Kidney tubule cell (primary cell): ENCODE data around the gene DTNB.
"Not testable (repeated sequence)": the region's sequence is repeated elsewhere in the genome, so short reads cannot be mapped to it uniquely, and the experiment has no call there.

ENCODE experiments used
- DNase-seq: peaks from one replicate; pipeline ENCODE4 v3.0.0-alpha.2; 2018; ENCODE audit warnings: low spot score

Gene DTNB

DNA sequence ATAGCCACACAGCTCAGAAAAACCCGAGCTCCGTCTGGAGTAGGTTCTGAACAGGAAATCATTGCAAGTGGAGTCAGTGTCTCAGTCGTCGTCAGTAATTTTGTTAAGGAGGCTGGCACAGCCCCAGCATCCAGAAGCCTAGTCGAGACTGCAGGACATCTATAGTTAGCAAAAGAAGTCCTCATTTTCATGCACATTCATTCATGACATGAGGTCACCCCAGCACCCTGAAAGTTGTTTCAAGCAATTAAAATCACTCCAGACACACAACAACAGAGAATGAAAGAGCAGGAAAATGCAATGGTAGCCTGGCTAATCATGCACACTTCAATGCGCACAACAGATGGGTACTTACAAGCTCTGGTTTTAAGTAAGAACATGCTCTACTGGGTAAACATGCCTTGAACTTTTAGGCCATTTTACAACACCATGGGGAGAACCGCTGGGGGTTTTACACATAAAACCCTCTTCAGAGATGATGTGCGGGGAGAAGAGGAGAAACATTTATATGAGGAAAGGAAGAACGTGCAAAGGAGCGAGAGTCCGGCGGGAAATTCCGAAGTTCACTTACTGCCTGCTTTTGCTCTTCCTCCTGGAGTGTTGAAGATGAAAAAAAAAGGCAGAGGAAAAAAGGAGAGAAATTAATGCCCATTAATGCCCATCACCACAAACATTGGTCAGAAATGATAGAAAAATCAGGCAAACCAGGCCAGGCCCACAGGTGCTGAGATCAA is 254.3 kb downstream of the DTNB start:
- DNase-seq: no peak

- DNase-seq: peak; percentile 13
These were observed 255.5 kb downstream of the DTNB start for GRCh38 chr2:25417715-25418369.

DNA sequence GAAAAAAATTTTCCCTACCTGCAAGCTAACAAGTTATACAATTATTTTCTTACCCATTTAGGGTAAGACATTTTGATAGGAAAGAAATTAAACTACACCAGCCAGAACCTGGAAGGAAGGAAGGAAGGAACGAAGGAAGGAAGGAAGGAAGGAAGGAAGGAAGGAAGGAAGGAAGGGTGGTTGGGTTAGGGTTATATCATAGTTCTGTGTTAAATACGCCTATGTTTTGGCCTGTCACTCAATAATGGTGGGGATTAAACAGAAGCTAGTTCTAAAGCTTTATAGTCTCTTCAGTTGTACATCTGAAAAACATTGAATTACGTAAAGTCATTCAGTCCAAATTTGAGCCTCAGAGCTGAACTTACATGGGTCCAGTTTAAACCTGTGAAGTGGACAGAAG is 256.7 kb downstream of the DTNB start:
- no peak for DNase-seq

- DNase-seq: no peak
These were observed 258.6 kb downstream of the DTNB start for GRCh38 chr2:25414781-25415180.

DNA sequence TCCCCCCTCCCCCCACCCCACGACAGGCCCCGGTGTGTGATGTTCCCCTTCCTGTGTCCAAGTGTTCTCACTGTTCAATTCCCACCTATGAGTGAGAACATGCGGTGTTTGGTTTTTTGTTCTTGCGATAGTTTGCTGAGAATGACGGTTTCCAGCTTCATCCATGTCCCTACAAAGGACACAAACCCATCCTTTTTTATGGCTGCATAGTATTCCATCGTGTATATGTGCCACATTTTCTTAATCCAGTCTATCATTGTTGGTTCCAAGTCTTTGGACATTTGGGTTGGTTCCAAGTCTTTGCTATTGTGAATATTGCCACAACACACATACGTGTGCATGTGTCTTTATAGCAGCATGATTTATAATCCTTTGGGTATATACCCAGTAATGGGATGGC is 260.0 kb downstream of the DTNB start:
- not testable (repeated sequence) for DNase-seq

DNA sequence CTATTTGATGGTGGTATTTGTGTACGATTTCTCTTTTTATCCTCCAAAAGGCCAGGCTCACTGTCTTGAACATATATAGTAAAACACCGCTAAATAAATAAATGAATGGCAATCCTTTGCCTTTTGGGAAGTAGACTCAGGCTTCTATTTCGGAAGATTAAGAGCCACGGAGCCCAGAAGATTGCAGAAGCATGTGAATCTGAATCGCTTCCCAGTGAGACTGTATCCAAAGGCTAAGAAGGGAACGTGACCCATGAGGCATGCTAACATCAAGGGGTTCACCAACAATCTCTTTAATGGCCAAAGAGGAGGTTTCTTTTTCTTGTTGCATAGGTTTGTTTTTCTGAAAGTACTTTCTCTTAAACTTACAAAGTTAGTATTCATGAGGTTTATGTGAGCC is 261.6 kb downstream of the DTNB start:
- DNase-seq: no peak

- no peak for DNase-seq
These were observed 262.1 kb downstream of the DTNB start for GRCh38 chr2:25411281-25411680.

GRCh38 chr2:25410370-25410769 is 263.0 kb downstream of the DTNB start:
- no peak for DNase-seq

DNA sequence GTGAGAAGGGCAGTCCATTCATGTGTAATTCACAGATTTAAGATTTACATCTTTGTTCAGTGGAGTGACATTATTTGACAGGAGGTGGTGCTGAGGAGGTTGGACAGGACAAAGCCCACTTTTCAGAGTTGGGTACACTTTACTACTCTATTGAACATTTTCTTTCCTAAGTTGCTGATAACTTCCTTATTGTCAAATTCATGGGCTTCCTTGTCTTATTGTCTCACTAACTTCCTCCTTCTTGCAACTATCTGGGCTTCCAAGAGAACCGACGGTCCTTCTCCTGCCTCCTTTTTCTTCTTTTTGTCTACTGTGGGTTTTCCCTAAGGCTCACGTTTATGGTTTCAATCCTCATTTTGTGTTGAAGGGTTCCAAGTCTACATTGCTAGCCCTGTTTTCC is 263.9 kb downstream of the DTNB start:
- no peak for DNase-seq

DNA sequence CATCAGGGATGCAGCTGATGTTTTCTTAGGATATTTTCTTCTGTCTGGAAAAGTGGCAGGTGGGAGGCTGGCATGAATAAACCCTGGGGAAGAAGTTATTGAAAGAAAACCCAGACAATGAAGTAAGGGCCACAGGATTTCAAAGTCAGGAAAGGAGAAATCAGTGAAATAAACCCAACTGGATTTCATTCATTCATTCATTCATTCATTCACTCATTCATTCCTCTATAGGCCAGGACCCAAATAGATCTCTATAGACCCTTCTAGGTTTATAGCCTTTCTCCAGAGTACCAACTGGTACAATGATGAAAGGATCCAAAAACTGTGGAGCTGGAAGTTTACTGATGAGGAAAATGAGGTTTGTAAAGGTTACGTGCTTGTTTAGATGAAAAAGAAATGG is 264.3 kb downstream of the DTNB start:
- DNase-seq: no peak

GRCh38 chr2:25405611-25406295 is 267.6 kb downstream of the DTNB start:
- DNase-seq: no peak

GRCh38 chr2:25403120-25403760 is 270.1 kb downstream of the DTNB start:
- DNase-seq: not testable (repeated sequence)

DNA sequence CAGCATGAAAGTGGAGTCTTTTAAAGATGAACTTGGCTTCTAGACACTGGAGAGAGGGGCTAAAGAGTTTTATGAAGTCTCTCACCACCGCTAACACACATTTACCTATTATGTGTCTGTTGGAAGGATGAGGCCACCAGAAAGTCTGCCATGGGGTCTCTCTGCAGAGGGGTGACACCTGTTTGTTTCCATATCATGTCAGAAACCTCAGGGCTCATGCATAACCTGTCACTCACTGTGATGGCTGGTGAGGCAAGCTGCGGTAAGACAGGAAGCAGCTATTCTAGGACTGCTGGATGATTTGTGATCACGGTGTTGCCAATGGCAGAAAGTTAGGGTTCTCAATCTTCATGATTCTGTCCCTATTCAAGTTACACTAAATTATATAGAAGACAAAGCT is 270.9 kb downstream of the DTNB start:
- DNase-seq: no peak

DNA sequence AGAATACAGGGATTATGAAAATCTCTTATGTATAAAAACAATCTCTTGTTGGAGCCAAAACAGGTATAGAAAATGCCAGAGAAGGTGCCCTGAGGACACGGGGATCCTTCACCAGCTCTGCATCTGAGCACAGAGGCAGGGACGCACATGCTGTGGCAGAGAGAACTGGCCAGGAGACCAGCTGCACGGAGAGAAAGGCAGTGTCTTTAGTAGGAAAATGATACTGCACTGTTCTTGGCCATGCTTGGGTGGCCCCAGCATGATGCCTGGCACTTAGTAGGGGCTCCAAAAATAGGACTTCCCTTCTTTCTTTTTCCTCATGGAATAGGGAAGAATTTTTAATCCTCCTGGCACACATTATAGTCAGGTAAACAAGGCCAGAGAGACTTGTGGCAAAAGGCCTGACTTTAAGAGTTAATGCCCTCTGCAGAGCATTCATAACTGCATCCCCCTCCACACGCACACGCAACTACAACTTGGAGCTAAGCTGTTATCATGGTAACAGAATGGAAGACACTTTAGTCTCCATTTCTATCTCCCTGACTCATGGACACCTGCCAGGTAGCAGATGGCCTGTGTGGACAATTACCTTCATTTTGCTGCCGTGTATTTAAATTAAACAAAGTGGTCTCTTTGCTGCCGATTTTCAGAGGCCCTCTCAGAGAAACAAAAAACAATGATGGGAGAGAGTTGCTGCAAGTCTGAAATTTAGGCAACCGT is 271.9 kb downstream of the DTNB start:
- DNase-seq: no peak

GRCh38 chr2:25400576-25401216 is 272.7 kb downstream of the DTNB start:
- DNase-seq: no peak

DNA sequence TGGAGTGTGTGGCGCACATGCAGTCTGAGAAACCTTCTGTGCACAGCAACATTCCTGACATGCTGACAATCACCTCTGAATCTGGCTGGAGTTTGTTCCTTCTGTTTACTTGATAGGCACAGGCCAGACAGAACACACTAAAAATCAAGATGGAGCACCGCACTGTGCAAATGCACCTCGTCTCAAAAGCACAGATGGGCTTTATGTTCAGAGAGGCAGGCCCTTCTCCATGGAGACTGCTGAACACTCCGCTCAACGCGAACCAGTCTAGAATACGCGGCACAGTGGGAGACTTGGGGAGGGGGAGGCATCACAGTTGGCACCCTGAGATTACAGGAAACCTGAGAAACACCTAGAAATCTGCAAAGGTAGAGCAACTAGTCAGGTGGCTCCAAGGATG is 273.2 kb downstream of the DTNB start:
- DNase-seq: no peak

- DNase-seq: no peak
These were observed 274.8 kb downstream of the DTNB start for GRCh38 chr2:25398534-25398933.

- DNase-seq: no peak
These were observed 275.6 kb downstream of the DTNB start for GRCh38 chr2:25397777-25398176.

- DNase-seq: no peak
These were observed 284.2 kb downstream of the DTNB start for GRCh38 chr2:25389161-25389560.

DNA sequence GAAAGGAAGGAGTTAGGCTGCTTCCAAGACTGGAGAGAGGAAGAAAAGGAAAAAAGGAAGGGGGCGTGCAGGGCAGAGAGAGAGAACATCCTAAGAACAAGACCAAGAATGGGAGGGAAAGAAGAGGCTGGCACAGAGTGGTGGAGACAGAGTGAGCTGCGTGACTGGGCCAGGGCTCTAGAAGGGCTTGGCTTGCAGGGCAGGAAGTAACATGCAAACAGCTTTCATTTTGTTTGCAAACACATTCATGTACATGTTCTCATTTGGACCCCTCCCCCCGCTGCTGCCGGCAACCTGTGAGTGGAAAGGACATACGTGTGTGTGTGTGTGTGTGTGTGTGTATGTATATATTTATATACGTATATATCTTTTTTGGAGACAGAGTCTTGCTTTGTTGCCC is 284.9 kb downstream of the DTNB start:
- DNase-seq: no peak

DNA sequence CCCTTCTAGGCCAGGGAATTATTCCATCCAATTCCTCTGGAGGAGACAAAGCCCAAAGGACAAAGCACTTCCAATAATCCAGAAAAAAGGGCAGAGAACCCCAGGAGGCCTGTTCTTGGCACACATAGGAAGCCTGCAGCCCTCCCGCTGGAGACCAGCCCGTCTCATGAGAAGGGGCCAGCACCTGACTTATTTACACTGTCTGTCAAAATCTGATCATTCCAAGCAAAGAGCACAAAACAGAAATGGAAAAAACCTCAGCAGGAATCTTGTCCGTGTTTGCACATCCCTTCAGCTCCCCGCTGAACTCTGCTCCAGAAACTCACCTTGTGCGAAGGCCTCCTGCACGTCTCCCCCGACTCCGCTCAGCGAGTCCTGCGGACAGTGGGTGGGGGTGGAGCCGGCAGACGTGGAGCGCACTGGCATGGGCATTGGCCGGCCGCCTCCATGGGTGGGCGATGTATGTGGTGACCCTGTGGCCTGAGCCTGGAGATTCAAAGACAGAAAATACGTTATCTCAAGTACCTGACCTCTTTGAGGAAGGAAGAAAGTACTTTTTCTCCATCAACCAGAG is 285.4 kb downstream of the DTNB start:
- DNase-seq: no peak
